B cell (primary cell): ENCODE data around the gene AHNAK. TPM values are rescaled to one million over a fixed set of nuclear protein-coding genes. Genes with fewer than 3 reads are reported as not detected.
A peak's percentile ranks its signal among the peaks of the same experiment; 100 is the strongest.

Experiments
- ATAC-seq: fragments of 200-7000 bp; cut with Tn5 transposase; one replicate; pipeline ENCODE4 v1.10.0; 2021; ENCODE audit warnings: low read depth, mild to moderate bottlenecking, moderate number of reproducible peaks, moderate library complexity
- CTCF ChIA-PET: fragments of 350-600 bp; sonication (Branson Sonifier 250); formaldehyde crosslinking; loops from one replicate; lab custom pipeline; 2021; ENCODE audit warnings: antibody characterized with exemption, inconsistent platforms; lab: Charles Lee
- POLR2A ChIA-PET: fragments of 350-600 bp; sonication (Branson Sonifier 250); formaldehyde crosslinking; loops from one replicate; lab custom pipeline; 2021; ENCODE audit warnings: antibody characterized with exemption; lab: Charles Lee
- DNase-seq: peaks from one replicate; pipeline ENCODE4 v3.0.0; 2013
- H2AFZ ChIP-seq: 2 replicates; pipeline ENCODE4 v1.6.1; 2012; ENCODE audit warnings: mild to moderate bottlenecking, low read depth, low read length; ENCODE audit not compliant: insufficient read depth, poor library complexity, severe bottlenecking
- H3K27ac ChIP-seq, 2 donors: 1 replicate in 1 of 2; 2 replicates in 1 of 2; pipeline ENCODE4 v1.5.1; 2012 to 2013; ENCODE audit warnings: low read length in 2 of 2, mild to moderate bottlenecking in 2 of 2, moderate library complexity in 1 of 2
- H3K27me3 ChIP-seq, 4 experiments: fragments of 200-600 bp in 1 of 4; sonication (generic) in 1 of 4; replicated peaks in 1 of 4; 1 replicate in 2 of 4; 2 replicates in 2 of 4; pipeline versions ENCODE4 v1.6.1 to v1.7.0; 2013 to 2016; ENCODE audit warnings: low read length in 3 of 4, mild to moderate bottlenecking in 2 of 4, mixed read lengths in 1 of 4, moderate library complexity in 1 of 4; ENCODE audit not compliant: insufficient read depth in 4 of 4, control insufficient read depth in 3 of 4; ENCODE audit errors: control extremely low read depth in 1 of 4
- H3K36me3 ChIP-seq, 2 experiments: replicated peaks in 1 of 2; 1 replicate in 1 of 2; 2 replicates in 1 of 2; pipeline versions ENCODE4 v1.6.1 to v1.7.1; 2013; ENCODE audit warnings: low read length in 1 of 2; ENCODE audit not compliant: insufficient read depth in 2 of 2, control insufficient read depth in 1 of 2; ENCODE audit errors: control extremely low read depth in 1 of 2, extremely low read depth in 1 of 2
- H3K4me1 ChIP-seq, 2 donors: fragments of 200-600 bp in 1 of 2; sonication (generic) in 1 of 2; 1 replicate in 1 of 2; 2 replicates in 1 of 2; pipeline versions ENCODE4 v1.5.1 to v1.6.1; 2013 to 2017; ENCODE audit warnings: low read length in 2 of 2; ENCODE audit not compliant: control insufficient read depth in 2 of 2, insufficient read depth in 2 of 2
- H3K4me2 ChIP-seq: replicated peaks from 2 replicates; pipeline ENCODE3; 2012; ENCODE audit warnings: mild to moderate bottlenecking, low read depth, low read length; ENCODE audit not compliant: poor library complexity, severe bottlenecking
- H3K4me3 ChIP-seq, 5 experiments: fragments of 200-600 bp in 1 of 5; sonication (generic) in 1 of 5; 1 replicate in 3 of 5; 2 replicates in 2 of 5; pipeline versions ENCODE4 v1.5.1 to v1.7.0; 2011 to 2016; ENCODE audit warnings: low read length in 4 of 5, mild to moderate bottlenecking in 4 of 5, low read depth in 2 of 5, control low read depth in 1 of 5, moderate library complexity in 1 of 5; ENCODE audit not compliant: insufficient read depth in 1 of 5; ENCODE audit errors: control extremely low read depth in 1 of 5, extremely low read depth in 1 of 5
- H3K79me2 ChIP-seq: fragments of 200-600 bp; sonication (generic); one replicate; pipeline ENCODE4 v1.6.0; 2016; ENCODE audit warnings: low read length; ENCODE audit not compliant: control insufficient read depth, insufficient read depth
- H3K9ac ChIP-seq: fragments of 200-600 bp; sonication (generic); 2 replicates; pipeline ENCODE4 v1.6.1; 2017; ENCODE audit warnings: mild to moderate bottlenecking, low read length, moderate library complexity
- H3K9me3 ChIP-seq, 3 donors: one replicate each; pipeline versions ENCODE4 v1.6.1 to v1.7.1; 2013; ENCODE audit warnings: low read length in 2 of 3; ENCODE audit not compliant: control insufficient read depth in 2 of 3, insufficient read depth in 1 of 3; ENCODE audit errors: control extremely low read depth in 1 of 3
- H4K20me1 ChIP-seq: 2 replicates; pipeline ENCODE4 v1.6.0; 2012; ENCODE audit warnings: mild to moderate bottlenecking, low read length; ENCODE audit not compliant: insufficient read depth, control insufficient read depth, poor library complexity, severe bottlenecking
- H3K27ac Mint-ChIP-seq: one replicate; pipeline ENCODE4 v1.8.0; 2021; ENCODE audit warnings: mixed read lengths
- H3K27me3 Mint-ChIP-seq: one replicate; pipeline ENCODE4 v1.8.0; 2021; ENCODE audit warnings: mixed read lengths
- H3K4me1 Mint-ChIP-seq: one replicate; pipeline ENCODE4 v1.8.0; 2021; ENCODE audit warnings: mixed read lengths
- H3K4me3 Mint-ChIP-seq: one replicate; pipeline ENCODE4 v1.8.0; 2021; ENCODE audit warnings: mixed read lengths
- H3K9me3 Mint-ChIP-seq: one replicate; pipeline ENCODE4 v1.8.0; 2022; ENCODE audit warnings: mixed read lengths; ENCODE audit not compliant: insufficient read depth
- CTCF ChIP-seq: fragments of 200-600 bp; IDR thresholded peaks from one replicate; pipeline ENCODE4 v1.8.0; 2022; ENCODE audit warnings: antibody characterized with exemption, mild to moderate bottlenecking
- EZH2 ChIP-seq: IDR thresholded peaks from 2 replicates; pipeline ENCODE4 v1.6.1; 2012; ENCODE audit warnings: borderline replicate concordance, low read depth, mild to moderate bottlenecking, moderate library complexity, low read length; ENCODE audit not compliant: insufficient read depth, poor library complexity, severe bottlenecking
- WGBS: methylation state at CpG from one replicate; pipeline ENCODE4 v1.1.5; 2013; ENCODE audit warnings: missing lambda C conversion rate; ENCODE audit not compliant: insufficient coverage; 5-methylcytosine and 5-hydroxymethylcytosine counted together
- intact Hi-C: fragments of 100-400 bp; cut with micrococcal nuclease; formaldehyde crosslinking; loops from one replicate; pipeline ENCODE4 v1.10.0; 2022
- polyA plus RNA-seq: library from polyadenylated mRNA; depleted of rRNA; stranded (reverse); fragments of >200 nt; gene quantifications from 2 replicates; pipeline ENCODE4 v1.2.3, GENCODE V29; 2012
- total RNA-seq, 2 donors: library from RNA; stranded (reverse); fragments of 120-200 nt in 1 of 2; gene quantifications; 1 replicate in 1 of 2; 2 replicates in 1 of 2; pipeline versions ENCODE4 v1.2.3 to v1.2.4, GENCODE V29; 2013 to 2022

The AHNAK gene
- total and polyA plus RNA-seq, 2 donors (not counting 1 experiment from before 2014, with no cell fraction given): 63.7 to 229 TPM

- Histone ChIP-seq H3K4me3 (peak overlapping the region in 1 of 5 experiments; percentile 53), H3K4me1 (peaks cover 59 to 76% of the 10 kb centered on the region in 2 donors), H3K9me3 (no peaks in the 10 kb centered on the region), H2AFZ (peak overlapping the region; percentile 32), H3K79me2 (peaks cover 22% of the 10 kb centered on the region), H3K9ac (peak overlapping the region; percentile 44), H4K20me1 (peaks cover 10% of the 10 kb centered on the region), H3K36me3 (peaks cover 7 to 27% of the 10 kb centered on the region in 2 experiments), H3K4me2 (peak overlapping the region; percentile 74), H3K27me3 (no peaks in the 10 kb centered on the region), H3K27ac (peak overlapping the region; percentile 98 to 99)
- CTCF ChIA-PET: interaction anchor here (0.9 to 13.2 kb wide), 13 partner anchors 8 to 229 kb away, joined by 3 to 376 read pairs (median 5); partner anchors contain the start of gene AHNAK
- no peak for ATAC-seq
- Mint-ChIP-seq H3K27ac (peak overlapping the region; percentile 96), H3K27me3 (no peaks in the 10 kb centered on the region), H3K4me1 (peaks cover 68% of the 10 kb centered on the region), H3K9me3 (no peaks in the 10 kb centered on the region), H3K4me3 (peak overlapping the region; percentile 80)
- POLR2A ChIA-PET: interaction anchor here (0.6 to 9.3 kb wide), 7 partner anchors 15 to 284 kb away, joined by 3 to 119 read pairs (median 3); partner anchors contain the start of genes C11orf98, CSKMT and TUT1
- intact Hi-C loops: loop anchor here (1.0 to 5.0 kb wide), 5 partner anchors 11 to 1200 kb away; partner anchors contain the start of genes AHNAK and EEF1G
- no peak for TF ChIP-seq EZH2
- TF ChIP-seq CTCF: no peak
- 0% methylated on average over 1 of the region's 3 CpGs for WGBS
- no peak for DNase-seq
These were observed 10.4 kb upstream of the AHNAK start for GRCh38 chr11:62556875-62557631.
